GM21576 (cell line): ENCODE data around the gene CETN2.

ENCODE experiments used
- ATAC-seq: cut with Tn5 transposase; IDR thresholded peaks from one replicate; pipeline ENCODE4 v1.9.1; 2021; ENCODE audit warnings: mild to moderate bottlenecking, moderate library complexity; ENCODE audit not compliant: unreplicated experiment

The CETN2 gene

GRCh38 chrX:152833378-152833777 is 2.8 kb upstream of the CETN2 start:
- ATAC-seq = no peak

DNA sequence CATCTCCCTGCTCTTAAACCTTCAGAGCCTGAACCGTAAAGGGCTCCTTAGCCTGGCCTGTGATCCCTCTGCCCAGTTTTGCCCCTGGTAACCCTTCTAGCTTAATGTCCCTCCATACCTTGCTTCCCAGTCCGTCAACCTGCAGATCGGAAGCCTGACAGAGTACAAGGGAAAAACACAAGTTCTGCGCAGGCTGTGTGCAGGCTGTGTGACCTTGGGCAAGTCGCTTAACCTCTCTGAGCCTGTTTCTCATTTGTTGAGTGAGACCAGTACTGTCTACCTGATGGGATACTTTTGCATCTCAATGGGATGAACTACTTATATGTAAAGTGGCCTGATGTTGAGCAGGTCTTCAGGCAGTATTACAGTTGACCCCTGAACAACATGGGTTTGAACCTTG is 2.0 kb upstream of the CETN2 start:
- ATAC-seq = no peak

GRCh38 chrX:152831391-152831790 is 834 bp upstream of the CETN2 start:
- ATAC-seq = no peak

DNA sequence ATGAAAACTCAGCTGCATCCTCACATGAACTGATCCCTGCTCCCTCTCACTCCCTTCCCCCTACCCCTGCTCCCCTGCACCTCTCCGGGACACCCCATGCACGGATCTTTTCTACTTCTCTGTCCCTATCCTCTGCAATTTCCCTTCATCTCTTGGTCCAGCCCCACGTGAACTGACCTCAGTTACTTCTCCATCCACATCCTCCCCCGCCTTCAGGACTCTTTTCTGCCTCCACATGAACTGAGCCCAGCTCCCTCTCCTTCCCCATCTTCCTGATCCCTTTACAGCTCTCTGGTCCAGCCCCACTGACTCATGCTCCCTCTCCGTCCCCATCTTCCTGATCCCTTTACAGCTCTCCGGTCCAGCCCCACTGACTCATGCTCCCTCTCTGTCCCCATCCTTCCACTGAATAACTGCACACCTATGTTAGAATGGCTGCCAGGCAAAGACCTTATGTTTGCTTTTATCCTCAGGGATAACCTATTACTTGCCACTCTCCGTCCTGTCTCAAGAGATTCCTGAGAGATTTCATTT is 5.6 kb downstream of the CETN2 start:
- ATAC-seq = no peak

- no peak for ATAC-seq
These were observed 6.9 kb downstream of the CETN2 start for GRCh38 chrX:152823657-152824056.

- no peak for ATAC-seq
These were observed 8.0 kb downstream of the CETN2 start for GRCh38 chrX:152822383-152823086.

DNA sequence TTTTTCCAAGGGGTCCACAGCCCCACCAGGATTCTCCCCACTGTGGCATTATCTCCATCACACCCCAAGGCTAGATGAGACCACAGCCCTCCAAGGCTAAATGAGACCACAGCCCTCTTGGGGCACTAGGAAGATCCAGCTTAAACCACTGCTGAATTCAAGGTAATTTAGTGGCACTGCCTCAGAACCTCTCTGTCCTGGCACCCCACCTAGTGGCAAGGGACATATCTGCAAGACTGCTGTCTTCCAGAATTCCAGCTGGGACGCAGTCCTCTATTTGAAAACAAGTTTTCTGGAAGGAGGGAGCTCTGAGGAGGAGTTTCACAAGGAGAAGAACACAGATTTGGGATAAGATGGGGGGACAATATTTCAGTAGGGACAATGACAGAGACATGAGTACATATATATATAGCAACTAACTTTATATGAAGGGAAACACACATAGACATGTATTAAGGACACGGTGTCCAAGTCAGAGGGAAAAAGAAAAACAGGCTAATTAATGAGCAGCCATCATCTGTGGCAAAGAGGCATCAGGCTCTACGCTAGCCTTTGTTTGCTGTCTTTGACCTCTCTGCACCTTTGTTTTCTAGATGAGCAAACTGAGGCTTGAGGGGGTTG is 9.3 kb downstream of the CETN2 start:
- ATAC-seq = no peak

DNA sequence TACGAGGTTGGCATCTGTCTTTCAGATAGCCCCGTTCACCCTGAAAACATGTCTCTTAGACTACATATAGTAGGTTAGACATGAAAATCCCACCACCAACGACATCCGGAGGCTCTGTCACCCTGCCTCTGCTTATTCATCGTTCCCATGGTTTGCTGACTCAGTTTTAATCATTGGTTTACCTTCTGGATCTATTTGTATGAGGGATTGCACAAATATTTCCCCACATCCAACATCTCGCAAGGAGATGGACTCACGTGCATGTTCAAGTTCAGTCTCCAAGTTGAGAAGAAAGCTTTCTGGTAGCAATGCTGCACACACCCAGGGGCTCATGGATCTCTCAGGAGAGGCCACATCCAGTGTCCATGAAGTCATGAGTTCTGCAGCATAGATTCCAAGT is 10.8 kb downstream of the CETN2 start:
- ATAC-seq = no peak

DNA sequence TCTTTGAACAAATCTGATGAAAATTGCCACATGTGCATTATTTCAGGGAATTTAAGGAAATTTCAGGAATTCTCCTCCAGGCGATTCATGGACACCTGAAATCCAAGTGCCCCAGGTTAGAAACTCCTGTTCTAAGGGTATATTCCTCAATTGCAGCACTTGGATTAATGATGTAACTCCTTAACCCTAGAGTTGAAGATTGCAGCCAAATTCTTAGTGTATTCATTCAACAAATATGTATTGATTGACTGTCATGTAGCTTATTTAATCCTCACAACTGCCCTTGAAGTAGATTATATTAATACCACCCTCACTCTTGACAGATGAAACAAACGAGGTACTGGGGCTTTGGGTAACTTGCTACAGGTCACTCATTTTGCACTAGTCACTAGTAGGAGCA is 11.3 kb downstream of the CETN2 start:
- ATAC-seq = no peak

- no peak for ATAC-seq
These were observed 12.2 kb downstream of the CETN2 start for GRCh38 chrX:152818356-152818755.

- no peak for ATAC-seq
These were observed 13.3 kb downstream of the CETN2 start for GRCh38 chrX:152817078-152817764.

DNA sequence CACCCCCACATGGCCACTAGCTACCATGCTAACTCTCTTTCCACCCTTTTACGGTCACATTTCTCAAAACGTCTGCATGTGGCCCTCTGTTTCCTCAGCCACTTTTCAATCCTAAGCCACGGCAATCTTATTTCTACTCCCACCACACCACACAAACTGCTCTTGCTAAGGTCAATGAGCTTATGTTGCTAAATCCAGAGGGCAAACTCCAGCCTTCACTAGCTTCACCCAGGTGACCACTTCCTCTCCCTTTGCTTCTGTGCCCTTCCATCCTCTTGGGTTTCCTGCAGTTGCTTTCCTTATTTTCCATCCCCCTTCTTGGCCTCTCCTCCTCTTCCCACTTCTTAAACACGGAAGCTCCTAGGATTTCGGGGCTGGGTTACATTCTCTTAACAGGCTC is 16.5 kb downstream of the CETN2 start:
- ATAC-seq = no peak

GRCh38 chrX:152813206-152813605 is 17.4 kb downstream of the CETN2 start:
- ATAC-seq = no peak

DNA sequence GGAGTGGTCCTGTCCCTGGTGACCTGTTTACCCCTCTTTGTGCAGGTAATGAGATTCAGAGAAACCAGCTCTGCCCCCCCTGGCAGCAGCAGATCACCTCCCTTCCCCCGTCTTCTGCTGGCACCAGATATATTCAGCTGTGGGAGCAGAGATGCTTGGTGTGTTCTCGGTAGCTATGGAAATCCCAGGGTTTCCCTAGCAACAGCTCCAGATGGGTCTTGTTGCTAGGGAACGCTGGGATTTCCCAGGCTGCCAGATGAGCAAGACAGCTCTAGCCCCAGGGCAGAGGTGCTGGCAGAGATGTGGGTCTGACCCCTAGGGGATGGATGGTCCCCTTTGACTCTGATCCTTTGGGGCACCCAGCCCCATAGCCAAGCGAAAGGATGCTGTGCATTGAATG is 20.2 kb downstream of the CETN2 start:
- no peak for ATAC-seq

DNA sequence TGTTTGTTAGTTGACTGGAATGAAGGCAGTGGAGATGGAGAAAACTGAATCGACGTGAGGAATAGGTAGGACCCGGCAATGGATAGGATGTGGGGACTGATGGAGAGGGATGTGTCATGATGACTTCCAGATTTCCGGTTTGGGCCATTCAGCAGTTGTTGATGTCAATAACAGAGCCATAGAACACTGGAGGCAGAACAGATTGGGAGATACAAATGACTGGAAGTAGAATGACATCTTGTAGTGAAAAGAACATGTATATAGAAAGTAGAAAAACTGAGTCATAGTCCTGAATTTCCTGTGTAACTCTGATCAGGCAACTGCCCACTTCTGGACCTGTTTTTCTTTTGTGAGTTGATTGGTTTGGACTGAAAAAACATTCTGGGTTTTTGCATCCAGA is 24.5 kb downstream of the CETN2 start:
- ATAC-seq = no peak

DNA sequence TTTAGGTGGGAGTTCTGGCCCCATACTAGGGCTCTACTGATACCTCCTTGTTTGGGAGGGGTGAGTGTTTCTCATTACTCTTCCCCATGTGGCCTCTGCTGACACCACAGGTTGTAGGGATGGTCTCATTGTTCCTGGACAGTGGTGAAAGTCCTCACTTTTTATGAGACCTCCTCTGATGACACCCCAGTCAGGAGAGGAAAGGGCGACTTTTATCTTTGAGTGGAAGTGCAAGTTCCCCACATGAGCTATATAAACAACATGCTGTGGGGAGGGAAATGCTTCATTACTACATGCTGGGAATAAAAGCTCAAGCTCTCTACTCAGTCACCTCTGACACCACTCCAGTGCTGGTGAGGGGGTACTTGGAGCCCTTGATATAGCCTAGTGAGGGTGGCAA is 31.6 kb downstream of the CETN2 start:
- ATAC-seq = no peak

GRCh38 chrX:152787062-152787461 is 43.5 kb downstream of the CETN2 start:
- peak; percentile 89 for ATAC-seq
